Vagina (tissue), 2 donors: ENCODE results near the gene HECTD3. TPM values are rescaled to one million over a fixed set of nuclear protein-coding genes. Genes with fewer than 3 reads are reported as not detected.
"Not testable (repeated sequence)": the region's sequence is repeated elsewhere in the genome, so short reads cannot be mapped to it uniquely, and the experiment has no call there.

Source experiments
- DNase-seq, 2 donors: peaks; one replicate each; pipeline ENCODE4 v3.0.0-alpha.2; 2017; ENCODE audit errors: extremely low spot score in 2 of 2
- H3K27ac ChIP-seq: fragments of 200-600 bp; sonication (generic); one replicate; pipeline ENCODE4 v1.5.1; 2019
- H3K27me3 ChIP-seq: fragments of 200-600 bp; sonication (generic); one replicate; pipeline ENCODE4 v1.5.1; 2019
- H3K36me3 ChIP-seq, 2 donors: fragments of 200-600 bp; sonication (generic); one replicate each; pipeline ENCODE4 v1.5.1; 2017 to 2019
- H3K4me1 ChIP-seq: fragments of 200-600 bp; sonication (generic); one replicate; pipeline ENCODE4 v1.5.1; 2019
- H3K4me3 ChIP-seq, 2 donors: fragments of 200-600 bp; sonication (generic); 1 replicate in 1 of 2; 2 replicates in 1 of 2; pipeline ENCODE4 v1.5.1; 2016 to 2019
- H3K9me3 ChIP-seq: fragments of 200-600 bp; sonication (generic); one replicate; pipeline ENCODE4 v1.5.1; 2019
- POLR2A ChIP-seq, 2 donors: fragments of 450-650 bp; IDR thresholded peaks; one replicate each; pipeline ENCODE4 v1.6.1; 2017; ENCODE audit warnings: antibody characterized with exemption in 2 of 2, mild to moderate bottlenecking in 2 of 2, moderate library complexity in 2 of 2
- POLR2AphosphoS5 ChIP-seq, 2 donors: sonication (generic); formaldehyde crosslinking; IDR thresholded peaks; one replicate each; pipeline ENCODE4 v1.9.0; 2017; ENCODE audit warnings: antibody characterized with exemption in 2 of 2, mild to moderate bottlenecking in 2 of 2, low read depth in 1 of 2; ENCODE audit not compliant: insufficient read depth in 1 of 2
- intact Hi-C: fragments of 100-400 bp; cut with DNase I; formaldehyde crosslinking; loops from one replicate; pipeline ENCODE4 v1.15.1; 2023
- total RNA-seq: library from RNA; depleted of rRNA; stranded (reverse); fragments of >200 nt; gene quantifications from one replicate; pipeline ENCODE4 v1.2.3, GENCODE V29; 2016
- TF ChIP-seq, protein P1 (sequence below), 3 experiments: fragments of 450-650 bp in 2 of 3; fragments of 200-600 bp in 1 of 3; sonication (generic) in 1 of 3; IDR thresholded peaks; one replicate each; pipeline ENCODE4 v1.5.1; 2017 to 2019; ENCODE audit warnings: antibody characterized with exemption in 3 of 3, mild to moderate bottlenecking in 2 of 3, moderate library complexity in 2 of 3

Gene HECTD3
- total RNA-seq, 1 donor from 2014 or later: 29.7 TPM

GRCh38 chr1:44994309-44994898 lies 16.7 kb downstream of the HECTD3 start:
- no peaks in the 10 kb centered on the region for H3K27me3 ChIP-seq
- H3K4me1 ChIP-seq: no peaks in the 10 kb centered on the region
- H3K9me3 ChIP-seq: no peaks in the 10 kb centered on the region
- no peak overlapping the region for H3K4me3 ChIP-seq
- H3K36me3 ChIP-seq: no peaks in the 10 kb centered on the region
- no peak for DNase-seq
- intact Hi-C loops: no loop called here
- no peak overlapping the region for H3K27ac ChIP-seq
- TF ChIP-seq, protein P1, sequence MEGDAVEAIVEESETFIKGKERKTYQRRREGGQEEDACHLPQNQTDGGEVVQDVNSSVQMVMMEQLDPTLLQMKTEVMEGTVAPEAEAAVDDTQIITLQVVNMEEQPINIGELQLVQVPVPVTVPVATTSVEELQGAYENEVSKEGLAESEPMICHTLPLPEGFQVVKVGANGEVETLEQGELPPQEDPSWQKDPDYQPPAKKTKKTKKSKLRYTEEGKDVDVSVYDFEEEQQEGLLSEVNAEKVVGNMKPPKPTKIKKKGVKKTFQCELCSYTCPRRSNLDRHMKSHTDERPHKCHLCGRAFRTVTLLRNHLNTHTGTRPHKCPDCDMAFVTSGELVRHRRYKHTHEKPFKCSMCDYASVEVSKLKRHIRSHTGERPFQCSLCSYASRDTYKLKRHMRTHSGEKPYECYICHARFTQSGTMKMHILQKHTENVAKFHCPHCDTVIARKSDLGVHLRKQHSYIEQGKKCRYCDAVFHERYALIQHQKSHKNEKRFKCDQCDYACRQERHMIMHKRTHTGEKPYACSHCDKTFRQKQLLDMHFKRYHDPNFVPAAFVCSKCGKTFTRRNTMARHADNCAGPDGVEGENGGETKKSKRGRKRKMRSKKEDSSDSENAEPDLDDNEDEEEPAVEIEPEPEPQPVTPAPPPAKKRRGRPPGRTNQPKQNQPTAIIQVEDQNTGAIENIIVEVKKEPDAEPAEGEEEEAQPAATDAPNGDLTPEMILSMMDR (IDR thresholded peaks at IDR 0.05): no peak
- no peak for TF ChIP-seq POLR2AphosphoS5 (IDR thresholded peaks at IDR 0.05; ENCODE audit: insufficient read depth in 1 of 2, low read depth in 1 of 2)
- no peak for TF ChIP-seq POLR2A (IDR thresholded peaks at IDR 0.05)

- Histone ChIP-seq H3K36me3 (no peaks in the 10 kb centered on the region), H3K4me3 (no peak overlapping the region), H3K9me3 (no peaks in the 10 kb centered on the region), H3K27me3 (no peaks in the 10 kb centered on the region), H3K27ac (no peak overlapping the region), H3K4me1 (peaks cover 18% of the 10 kb centered on the region)
- no peak for DNase-seq
- TF ChIP-seq, protein P1 (IDR thresholded peaks at IDR 0.05): no peak
- intact Hi-C loops: loop anchor here (5.0 kb wide), 1 partner anchor 201 kb away; the partner anchor contains the start of gene BEST4
Measured at GRCh38 chr1:44988531-44989156, 22.5 kb downstream of the HECTD3 start.

- intact Hi-C loops: loop anchor here (5.0 kb wide), 1 partner anchor 199 kb away; the partner anchor contains the start of gene BEST4
Measured at GRCh38 chr1:44985747-44986359, 25.3 kb downstream of the HECTD3 start.

GRCh38 chr1:44977372-44977771 lies 33.8 kb downstream of the HECTD3 start:
- H3K9me3 ChIP-seq, H3K4me3 ChIP-seq, H3K4me1 ChIP-seq, H3K27ac ChIP-seq, H3K27me3 ChIP-seq, DNase-seq, intact Hi-C loops: not testable (repeated sequence)
- peaks cover 0 to 56% of the 10 kb centered on the region in 2 donors for H3K36me3 ChIP-seq

More at GRCh38 chr1:44985747-44986359, 25.3 kb downstream of the HECTD3 start:
- peak overlapping the region; percentile 69 to 70 for H3K4me3 ChIP-seq
- peaks cover 18% of the 10 kb centered on the region for H3K4me1 ChIP-seq
- no peaks in the 10 kb centered on the region for H3K9me3 ChIP-seq
- no peak for DNase-seq
- H3K27ac ChIP-seq: peak overlapping the region; percentile 27
- H3K36me3 ChIP-seq: no peaks in the 10 kb centered on the region
- TF ChIP-seq POLR2AphosphoS5 (IDR thresholded peaks at IDR 0.05; ENCODE audit: insufficient read depth in 1 of 2, low read depth in 1 of 2) (no peak), POLR2A (IDR thresholded peaks at IDR 0.05) (no peak)
- TF ChIP-seq, protein P1 (IDR thresholded peaks at IDR 0.05): no peak
- no peaks in the 10 kb centered on the region for H3K27me3 ChIP-seq

DNA sequence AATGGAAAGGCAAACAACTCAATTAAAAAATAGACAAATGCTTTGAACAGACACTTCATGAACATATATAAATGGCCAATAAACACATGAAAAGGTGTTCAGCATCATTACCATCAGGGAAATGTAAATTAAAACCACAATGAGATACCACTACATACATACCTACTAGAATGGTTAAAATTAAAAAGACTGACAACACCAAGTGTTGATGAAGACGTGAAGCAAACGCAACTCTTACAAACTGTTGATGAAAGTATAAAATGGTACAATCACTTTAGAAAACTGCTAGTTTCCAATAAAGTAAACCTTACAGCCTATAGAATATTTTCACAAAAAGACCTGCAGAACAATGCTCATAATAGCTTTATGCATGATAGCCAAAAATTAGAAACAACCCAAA lies 34.9 kb downstream of the HECTD3 start:
- no peaks in the 10 kb centered on the region for H3K27me3 ChIP-seq
- H3K27ac ChIP-seq: no peak overlapping the region
- H3K36me3 ChIP-seq: peaks cover 0 to 56% of the 10 kb centered on the region in 2 donors
- no peaks in the 10 kb centered on the region for H3K9me3 ChIP-seq
- no peak overlapping the region for H3K4me3 ChIP-seq
- no peak for DNase-seq
- no peak for TF ChIP-seq POLR2A (IDR thresholded peaks at IDR 0.05)
- H3K4me1 ChIP-seq: no peaks in the 10 kb centered on the region
- intact Hi-C loops: no loop called here

- Histone ChIP-seq H3K4me3 (no peak overlapping the region), H3K36me3 (peaks cover 0 to 38% of the 10 kb centered on the region in 2 donors), H3K27me3 (no peaks in the 10 kb centered on the region), H3K9me3 (no peaks in the 10 kb centered on the region), H3K27ac (no peak overlapping the region), H3K4me1 (peaks cover 6% of the 10 kb centered on the region)
- DNase-seq: no peak
- intact Hi-C loops: no loop called here
- TF ChIP-seq, protein P1 (IDR thresholded peaks at IDR 0.05): no peak
- no peak for TF ChIP-seq POLR2AphosphoS5 (IDR thresholded peaks at IDR 0.05; ENCODE audit: insufficient read depth in 1 of 2, low read depth in 1 of 2)
- no peak for TF ChIP-seq POLR2A (IDR thresholded peaks at IDR 0.05)
Measured at GRCh38 chr1:44973645-44974044, 37.5 kb downstream of the HECTD3 start.
